ENCODE measurements around the gene MERTK. TPM values are rescaled to one million over a fixed set of nuclear protein-coding genes. Genes with fewer than 3 reads are reported as not detected.
A peak's percentile ranks its signal among the peaks of the same experiment; 100 is the strongest.

MERTK gene
- total RNA-seq, 1 donor from 2014 or later: 14.3 TPM

GRCh38 chr2:111975053-111975552 lies 76.7 kb downstream of the MERTK start:
- DNase-seq (ENCODE audit: low spot score) (no peak), ATAC-seq (no peak)

GRCh38 chr2:111975819-111976218 lies 77.4 kb downstream of the MERTK start:
- DNase-seq (ENCODE audit: low spot score) (no peak), ATAC-seq (no peak)

- ATAC-seq (no peak), DNase-seq (ENCODE audit: low spot score) (no peak)
These were observed 78.8 kb downstream of the MERTK start for GRCh38 chr2:111977240-111977639.

- no peak for DNase-seq (ENCODE audit: low spot score)
- ATAC-seq: no peak
These were observed 80.2 kb downstream of the MERTK start for GRCh38 chr2:111978452-111979170.

- ATAC-seq: no peak
These were observed 83.3 kb downstream of the MERTK start for GRCh38 chr2:111981666-111982065.

GRCh38 chr2:111982822-111983221 lies 84.4 kb downstream of the MERTK start:
- DNase-seq (ENCODE audit: low spot score) (no peak), ATAC-seq (no peak)

More at GRCh38 chr2:111981666-111982065, 83.3 kb downstream of the MERTK start:
- DNase-seq (ENCODE audit: low spot score): no peak

- ATAC-seq (no peak), DNase-seq (ENCODE audit: low spot score) (no peak)
These were observed 85.2 kb downstream of the MERTK start for GRCh38 chr2:111983478-111984212.

- DNase-seq (ENCODE audit: low spot score) (no peak), ATAC-seq (no peak)
These were observed 85.8 kb downstream of the MERTK start for GRCh38 chr2:111984213-111984604.

- ATAC-seq (no peak), DNase-seq (ENCODE audit: low spot score) (no peak)
These were observed 87.1 kb downstream of the MERTK start for GRCh38 chr2:111985514-111985913.

GRCh38 chr2:111986116-111986900 lies 87.9 kb downstream of the MERTK start:
- no peak for ATAC-seq

GRCh38 chr2:111990375-111990774 lies 92.0 kb downstream of the MERTK start:
- ATAC-seq: no peak

More at GRCh38 chr2:111986116-111986900, 87.9 kb downstream of the MERTK start:
- DNase-seq (ENCODE audit: low spot score): no peak

GRCh38 chr2:111990856-111991255 lies 92.4 kb downstream of the MERTK start:
- no peak for DNase-seq (ENCODE audit: low spot score)
- no peak for ATAC-seq

More at GRCh38 chr2:111990375-111990774, 92.0 kb downstream of the MERTK start:
- DNase-seq (ENCODE audit: low spot score): no peak

GRCh38 chr2:111994042-111994441 lies 95.6 kb downstream of the MERTK start:
- no peak for ATAC-seq
- no peak for DNase-seq (ENCODE audit: low spot score)

GRCh38 chr2:111995148-111995547 lies 96.7 kb downstream of the MERTK start:
- DNase-seq (ENCODE audit: low spot score): no peak
- no peak for ATAC-seq

- no peak for ATAC-seq
- DNase-seq (ENCODE audit: low spot score): no peak
These were observed 101.4 kb downstream of the MERTK start for GRCh38 chr2:111999809-112000208.

GRCh38 chr2:112000399-112001135 lies 102.2 kb downstream of the MERTK start:
- DNase-seq (ENCODE audit: low spot score) (no peak), ATAC-seq (no peak)

- ATAC-seq (peak; percentile 51), DNase-seq (ENCODE audit: low spot score) (no peak)
These were observed 102.8 kb downstream of the MERTK start for GRCh38 chr2:112001136-112001715.

- ATAC-seq (no peak), DNase-seq (ENCODE audit: low spot score) (no peak)
These were observed 103.5 kb downstream of the MERTK start for GRCh38 chr2:112001942-112002341.

- DNase-seq (ENCODE audit: low spot score): no peak
- no peak for ATAC-seq
These were observed 105.3 kb downstream of the MERTK start for GRCh38 chr2:112003576-112004252.

GRCh38 chr2:112004253-112004645 lies 105.8 kb downstream of the MERTK start:
- ATAC-seq (peak; percentile 59), DNase-seq (ENCODE audit: low spot score) (peak; percentile 52)
